HG03354 (cell line): Measurements from ENCODE around the gene ATP1A3.
"Not testable (repeated sequence)": the region's sequence is repeated elsewhere in the genome, so short reads cannot be mapped to it uniquely, and the experiment has no call there.

Experiments
- ATAC-seq: cut with Tn5 transposase; IDR thresholded peaks from one replicate; pipeline ENCODE4 v1.9.1; 2021; ENCODE audit warnings: mild to moderate bottlenecking; ENCODE audit not compliant: unreplicated experiment, poor library complexity, severe bottlenecking

Gene ATP1A3

DNA sequence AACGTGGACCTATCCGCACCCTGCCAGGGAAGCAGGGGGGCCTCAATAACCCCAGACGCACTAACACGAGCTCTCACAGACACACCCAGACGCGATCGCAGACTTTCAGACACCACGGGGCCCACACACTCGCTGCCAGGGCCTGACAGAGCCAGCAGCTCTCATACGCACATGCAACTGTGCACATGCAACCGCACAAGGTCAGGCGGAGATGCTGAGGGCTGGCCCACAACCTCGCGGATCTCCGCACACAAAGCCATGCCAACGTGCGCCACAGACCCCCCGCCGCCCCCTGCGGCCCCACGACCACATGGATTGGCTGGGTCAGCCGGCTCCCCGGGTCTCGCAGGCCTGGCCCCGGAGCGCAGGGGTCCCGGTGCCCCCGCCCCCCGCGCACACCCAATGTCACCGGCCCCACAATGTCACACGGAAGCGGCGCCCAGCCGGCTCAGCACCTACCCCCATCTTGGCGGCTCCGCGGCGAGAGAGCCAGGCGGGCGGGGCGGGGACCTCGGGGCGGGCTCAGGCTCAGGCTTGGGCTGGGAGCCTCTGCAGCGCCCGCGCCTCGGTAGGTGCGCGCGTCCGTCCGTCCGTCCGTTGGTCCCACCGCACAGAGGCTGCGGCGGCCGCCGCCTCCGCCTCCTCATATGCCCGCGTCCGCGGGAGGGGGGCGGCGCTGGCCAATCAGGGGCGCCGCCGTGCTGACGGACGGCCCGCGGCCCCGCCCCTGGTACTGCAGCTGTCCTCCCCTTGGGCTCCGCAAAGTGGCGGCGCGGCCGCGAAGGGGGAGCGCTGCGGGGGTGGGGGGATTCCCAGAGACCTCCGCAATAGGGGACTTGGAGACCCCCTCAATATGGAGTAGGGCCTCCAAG lies at the start of gene ATP1A3:
Gene ATP1A3, minus strand, starts transcription at position 619 of the 872 bp plus-strand sequence. Its CDS starts 154 bp downstream, at position 465.
- ATAC-seq: no peak

DNA sequence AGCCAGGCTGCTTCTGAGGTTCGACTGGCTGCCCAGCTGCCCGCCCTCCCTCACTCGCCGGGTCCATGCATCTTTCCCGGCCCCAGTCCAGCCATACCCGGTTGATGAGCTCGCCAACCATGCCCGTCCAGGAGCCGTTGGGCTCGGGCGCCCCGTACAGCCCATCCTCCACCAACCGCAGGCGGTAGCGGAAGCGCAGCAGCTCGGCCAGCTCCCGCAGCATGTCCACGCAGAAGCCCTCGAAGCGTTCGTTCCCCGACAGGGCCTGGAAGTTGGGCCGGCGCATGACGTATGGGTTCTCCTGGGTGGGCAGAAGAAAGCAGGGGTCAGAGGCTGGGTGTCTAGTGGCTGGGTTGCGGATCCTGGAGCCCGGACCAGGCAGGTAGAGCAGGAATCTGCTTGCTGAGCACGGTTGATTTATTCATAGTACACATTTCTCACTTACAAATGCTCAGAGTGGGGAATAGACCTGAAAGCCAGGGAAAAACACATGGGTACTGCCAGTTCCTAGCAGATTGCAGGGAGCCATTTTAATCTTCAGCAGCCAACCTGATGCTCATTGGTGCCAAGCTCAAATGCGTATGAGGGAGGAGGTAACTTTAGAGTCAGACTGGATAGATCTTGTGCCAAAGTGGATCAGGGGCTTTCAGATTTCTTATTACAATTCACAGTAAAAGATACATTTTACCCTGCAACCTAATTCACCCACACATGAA lies 48.6 kb upstream of the ATP1A3 start:
- ATAC-seq: no peak

DNA sequence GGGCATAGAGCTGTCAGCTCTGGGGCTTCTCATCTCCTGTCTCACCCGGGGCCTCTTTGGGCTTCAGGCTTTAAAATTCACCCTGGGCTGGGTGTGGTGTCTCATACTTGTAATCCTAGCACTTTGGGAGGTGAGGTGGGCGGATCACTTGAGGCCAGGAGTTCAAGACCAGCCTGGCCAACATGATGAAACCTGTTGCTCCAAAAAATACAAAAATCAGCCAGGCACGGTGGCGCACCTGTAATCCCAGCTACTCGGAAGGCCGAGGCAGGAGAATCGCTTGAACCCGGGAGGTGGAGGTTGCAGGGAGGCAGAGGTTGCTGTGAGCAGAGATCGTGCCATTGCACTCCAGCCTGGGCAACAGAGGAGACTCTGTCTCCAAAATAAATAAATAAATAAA lies 46.5 kb upstream of the ATP1A3 start:
- not testable (repeated sequence) for ATAC-seq

DNA sequence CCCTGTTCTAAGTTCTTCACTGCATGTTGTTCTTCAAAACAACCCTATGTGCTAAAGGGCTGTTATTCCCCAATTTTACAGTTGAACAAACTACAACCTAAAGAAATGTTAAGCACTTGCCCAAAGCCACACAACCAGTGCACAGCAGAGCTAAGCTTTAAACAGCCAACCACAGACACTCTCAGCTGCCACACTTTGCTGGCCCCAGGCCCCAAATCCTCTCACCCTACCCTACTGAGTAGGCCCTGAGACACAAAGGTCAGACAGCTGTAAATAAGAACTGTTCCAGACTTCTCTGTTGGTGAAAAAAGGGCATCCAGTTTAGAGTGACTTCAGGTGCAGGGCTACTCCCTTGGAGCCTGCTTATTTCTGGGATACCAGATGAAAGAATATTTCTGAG lies 46.0 kb upstream of the ATP1A3 start:
- ATAC-seq: no peak

DNA sequence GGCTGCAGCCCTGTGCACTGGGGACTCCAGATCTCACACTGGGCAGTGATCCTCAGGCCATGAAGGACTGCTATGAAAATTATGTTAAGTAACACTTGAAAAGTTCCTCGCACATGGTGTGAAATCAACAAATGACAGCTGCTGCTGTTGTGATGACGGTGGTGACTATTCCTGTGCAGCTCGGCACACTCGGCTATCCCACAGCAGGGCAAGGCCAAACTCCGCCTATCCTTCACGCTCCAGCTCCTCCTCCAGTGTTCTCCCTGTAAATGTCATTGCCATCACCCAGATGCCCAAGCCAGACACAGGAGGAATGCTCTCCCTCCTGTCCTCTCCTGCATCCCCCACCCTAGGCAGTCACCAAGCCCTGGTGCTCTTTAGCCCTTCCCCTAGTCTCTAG lies 44.6 kb upstream of the ATP1A3 start:
- no peak for ATAC-seq

DNA sequence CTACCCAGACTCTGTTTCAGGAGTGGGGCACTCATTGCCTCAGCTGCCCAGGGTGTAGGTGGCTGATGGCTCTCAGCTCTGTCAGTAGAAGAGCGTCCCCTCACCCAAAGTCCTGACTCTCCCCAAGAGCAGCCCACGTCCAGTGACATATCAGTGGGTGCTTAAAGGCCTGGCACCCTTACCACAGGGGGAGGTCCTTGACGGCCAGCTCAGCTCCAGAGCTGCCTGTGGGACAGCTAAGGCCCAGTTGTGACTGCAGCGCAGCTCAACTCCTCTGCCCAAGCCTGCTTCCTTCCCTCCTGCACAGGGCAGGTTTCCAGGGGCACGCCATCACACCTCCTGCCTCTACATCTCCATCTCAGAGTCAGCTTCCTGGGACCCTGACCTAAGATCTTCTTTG lies 43.6 kb upstream of the ATP1A3 start:
- ATAC-seq: no peak

DNA sequence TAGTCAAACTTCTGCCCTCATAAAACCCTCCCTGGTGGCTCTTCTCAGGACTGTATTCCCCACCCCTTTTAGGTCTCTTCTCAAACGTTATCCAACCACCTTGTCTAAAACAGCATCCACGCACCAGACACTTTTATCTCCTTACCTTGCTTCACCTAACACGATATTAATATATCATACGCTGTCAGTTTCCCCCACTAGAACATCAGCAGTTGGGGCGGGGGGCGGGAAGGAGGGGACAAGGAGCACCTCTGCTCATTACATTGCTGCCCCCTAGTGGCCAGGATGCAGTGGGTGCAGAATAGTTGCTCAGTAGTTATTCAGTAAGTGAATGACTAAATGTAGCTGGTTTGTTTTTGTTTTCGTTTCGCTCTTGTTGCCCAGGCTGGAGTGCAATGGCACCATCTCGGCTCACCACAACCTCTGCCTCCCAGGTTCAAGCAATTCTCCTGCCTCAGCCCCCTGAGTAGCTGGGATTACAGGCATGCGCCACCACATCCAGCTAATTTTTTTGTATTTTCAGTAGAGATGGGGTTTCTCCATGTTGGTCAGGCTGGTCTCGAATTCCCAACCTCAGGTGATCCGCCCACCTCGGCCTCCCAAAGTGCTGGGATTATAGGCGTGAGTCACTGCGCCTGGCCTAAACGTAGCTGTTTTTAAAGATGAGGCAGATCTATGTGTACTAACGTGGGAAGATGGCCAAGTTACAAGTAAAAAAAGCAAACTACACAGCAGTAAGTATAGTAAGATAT lies 40.8 kb upstream of the ATP1A3 start:
- ATAC-seq: peak; percentile 58

DNA sequence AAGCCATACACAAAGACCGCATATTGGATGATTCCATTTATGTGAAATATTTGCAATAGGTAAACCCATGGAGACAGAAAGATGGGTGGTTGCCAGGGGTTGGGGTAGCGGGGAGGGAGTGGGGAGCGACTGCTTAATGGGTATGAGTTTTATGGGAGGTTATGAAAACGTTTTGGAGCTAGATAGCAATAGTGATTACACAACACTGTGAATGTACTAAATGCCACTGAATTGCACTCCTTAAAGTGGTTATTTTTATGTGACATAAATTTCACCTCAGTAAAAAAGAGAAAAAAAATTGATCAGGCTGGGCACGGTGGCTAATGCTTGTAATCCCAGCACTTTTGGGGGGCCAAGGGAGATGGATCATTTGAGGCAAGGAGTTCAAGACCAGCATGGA lies 39.4 kb upstream of the ATP1A3 start:
- ATAC-seq: no peak

DNA sequence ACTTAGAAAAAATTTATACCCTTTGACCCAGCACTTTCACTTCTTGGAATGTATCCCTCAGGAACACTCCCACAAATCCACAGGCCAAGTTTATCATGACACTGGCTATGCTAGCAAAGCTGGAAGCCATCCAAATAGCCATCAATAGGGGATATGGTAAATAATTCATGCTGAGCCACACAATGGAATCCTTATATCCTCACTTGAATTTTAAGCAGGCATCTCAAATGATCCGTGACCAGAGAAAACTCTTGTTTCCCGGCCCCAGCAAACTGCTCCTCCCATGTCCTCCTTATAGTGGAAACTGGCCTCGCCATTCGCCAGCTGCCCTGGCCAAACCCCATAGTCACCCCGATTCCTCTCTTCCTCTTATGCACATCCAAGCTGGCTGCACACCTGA lies 38.4 kb upstream of the ATP1A3 start:
- ATAC-seq: no peak

DNA sequence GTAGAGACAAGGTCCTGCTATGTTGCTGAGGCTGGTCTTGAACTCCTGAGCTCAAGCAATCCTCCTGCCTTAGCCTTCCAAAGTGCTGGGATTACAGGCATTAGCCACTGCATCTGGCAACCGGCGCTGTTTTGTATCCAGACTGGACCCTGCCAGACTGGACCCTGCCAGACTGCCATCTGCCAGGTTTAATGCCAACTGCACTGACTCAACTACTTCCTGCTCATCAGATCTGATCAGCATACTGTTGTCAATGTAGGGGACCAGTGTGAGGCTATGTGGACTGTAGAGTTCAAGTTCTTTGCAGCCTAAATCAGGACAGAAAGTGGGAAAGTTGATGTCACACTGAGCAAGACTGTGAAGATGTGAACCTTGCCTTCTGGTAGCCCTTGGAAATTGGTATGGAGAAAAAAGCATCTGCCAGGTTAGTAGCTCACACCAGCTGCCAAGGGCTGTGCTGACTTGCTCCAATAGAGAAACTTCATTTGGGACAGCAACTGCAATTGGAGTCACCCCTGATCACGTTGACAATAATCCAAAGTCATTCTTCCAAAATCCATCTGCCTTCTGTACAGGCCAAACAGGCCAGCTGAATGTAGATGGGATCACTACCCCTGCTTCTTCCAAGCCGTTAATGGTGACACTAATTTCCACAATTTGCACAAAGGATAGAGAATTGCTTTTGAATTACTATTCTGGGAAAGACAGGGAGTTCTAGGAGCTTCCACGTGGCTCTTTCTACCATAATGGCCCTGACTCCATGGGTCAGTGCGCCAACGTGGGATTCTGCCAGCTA lies 36.8 kb upstream of the ATP1A3 start:
- no peak for ATAC-seq

DNA sequence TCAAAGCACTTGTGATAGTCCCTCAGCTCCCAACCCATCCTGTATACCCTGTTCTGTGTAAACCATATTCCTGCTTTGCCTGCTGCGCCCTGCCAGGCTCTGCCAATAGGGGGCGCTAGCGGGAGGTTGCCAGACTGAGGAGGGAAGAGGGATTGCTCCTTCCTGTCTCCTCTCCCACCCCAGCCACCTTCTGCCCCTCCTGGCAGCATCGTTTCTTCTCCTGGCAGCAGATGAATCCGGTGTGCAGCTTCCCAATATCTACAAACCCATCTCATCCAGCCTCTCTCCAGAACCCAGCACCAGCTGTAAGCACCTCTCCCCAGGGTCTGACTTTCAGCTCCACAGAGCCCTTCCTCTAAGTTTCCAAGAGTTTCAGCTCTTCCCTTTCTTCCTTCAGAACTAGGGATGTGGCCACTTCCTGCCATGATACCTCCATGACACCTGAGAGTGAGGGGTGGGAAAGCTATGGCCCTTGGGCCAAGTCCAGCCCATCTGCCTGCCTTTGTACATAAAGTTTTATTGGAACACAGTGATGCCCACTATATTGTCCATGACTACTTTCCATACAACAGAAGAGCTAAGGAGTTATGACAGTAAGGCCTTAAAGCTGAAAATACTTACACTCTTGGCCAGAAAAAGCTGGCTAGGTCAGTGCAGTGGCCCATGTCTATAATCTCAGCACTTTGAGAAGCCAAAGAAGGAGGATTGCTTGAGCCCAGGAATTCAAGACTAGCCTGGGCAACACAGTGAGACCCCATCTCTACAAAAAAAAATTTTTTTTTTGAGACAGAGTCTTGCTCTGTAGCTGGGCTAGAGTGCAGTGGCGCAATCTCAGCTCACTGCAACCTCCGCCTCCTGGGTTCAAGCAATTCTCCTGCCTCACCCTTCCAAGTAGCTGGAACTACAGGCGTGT lies 34.5 kb upstream of the ATP1A3 start:
- ATAC-seq: no peak

DNA sequence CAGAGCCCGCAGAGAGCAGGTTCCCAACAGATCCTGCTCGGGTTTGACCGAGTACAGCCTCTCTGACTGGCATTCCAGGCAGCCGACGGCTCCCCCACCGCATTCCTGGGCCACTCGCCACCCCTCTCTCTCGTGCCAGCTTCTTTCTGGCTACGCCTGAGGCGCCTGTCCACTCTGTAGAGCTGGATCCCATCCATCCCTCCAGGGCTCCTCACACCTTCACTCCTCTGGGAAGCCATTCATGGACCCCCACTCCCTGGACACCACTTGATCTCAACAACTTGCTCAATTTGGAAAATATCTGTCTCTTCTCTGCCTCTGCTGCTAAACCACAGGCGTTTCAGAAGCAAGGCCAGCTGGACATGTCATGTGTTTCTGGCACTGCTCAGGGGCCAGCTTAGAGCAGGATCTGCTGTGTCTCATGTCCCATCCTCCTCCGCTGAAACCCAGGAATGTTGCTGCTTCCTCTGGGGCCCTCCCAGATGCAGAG lies 30.6 kb upstream of the ATP1A3 start:
- no peak for ATAC-seq

DNA sequence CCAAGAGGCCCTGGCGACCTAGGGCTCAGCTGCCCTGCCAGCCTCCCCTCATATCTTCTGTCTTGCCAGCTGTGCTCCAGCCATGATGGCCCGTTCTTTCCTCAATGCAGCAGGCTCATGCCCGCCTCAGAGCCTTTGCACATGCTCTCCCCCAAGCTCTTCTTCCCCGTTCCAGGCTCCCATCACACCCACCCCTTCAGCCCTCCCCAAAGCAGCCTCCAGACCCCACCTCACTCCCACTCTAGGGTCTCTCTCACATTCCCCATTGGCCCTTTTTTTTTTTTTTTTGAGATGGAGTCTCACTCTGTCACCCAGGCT lies 29.9 kb upstream of the ATP1A3 start:
- no peak for ATAC-seq

DNA sequence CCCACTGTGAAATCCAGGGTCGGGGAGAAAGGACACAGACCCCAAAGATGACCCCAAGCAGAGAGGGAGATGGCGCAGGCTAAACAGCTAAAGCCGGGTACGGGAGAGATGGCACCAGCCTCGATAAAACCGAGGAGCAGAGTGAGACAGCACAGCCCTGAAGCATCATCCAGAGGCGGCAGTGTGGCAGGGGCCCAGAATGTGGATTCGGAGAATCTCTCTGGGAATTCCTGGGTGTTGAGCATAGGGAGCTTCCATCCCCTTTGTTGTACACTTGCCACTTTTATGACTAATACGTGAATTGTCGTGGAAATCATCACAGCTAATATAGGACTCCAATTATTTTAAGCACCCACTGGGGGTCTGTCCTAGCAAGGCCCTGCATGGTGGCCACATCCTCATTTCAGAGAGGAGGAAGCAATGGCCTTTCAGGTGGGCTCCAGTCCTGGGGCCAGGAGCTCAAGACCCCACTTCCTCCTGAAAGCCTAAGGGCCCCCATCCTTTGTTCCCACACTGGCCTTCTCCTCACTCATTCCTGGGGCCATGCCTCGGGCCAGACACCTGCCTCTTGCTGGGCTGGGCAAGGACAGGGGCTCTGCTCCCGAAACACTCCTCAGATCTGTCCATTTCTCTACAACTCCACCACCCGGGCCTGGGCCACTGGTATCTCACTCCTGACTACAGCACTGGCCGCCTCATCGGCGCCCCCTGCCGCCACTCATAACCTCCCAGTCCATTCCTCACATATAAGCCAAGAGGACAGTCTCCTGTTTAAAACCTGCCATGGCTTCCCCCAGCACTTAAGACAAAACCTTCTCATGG lies 29.3 kb upstream of the ATP1A3 start:
- ATAC-seq: no peak

DNA sequence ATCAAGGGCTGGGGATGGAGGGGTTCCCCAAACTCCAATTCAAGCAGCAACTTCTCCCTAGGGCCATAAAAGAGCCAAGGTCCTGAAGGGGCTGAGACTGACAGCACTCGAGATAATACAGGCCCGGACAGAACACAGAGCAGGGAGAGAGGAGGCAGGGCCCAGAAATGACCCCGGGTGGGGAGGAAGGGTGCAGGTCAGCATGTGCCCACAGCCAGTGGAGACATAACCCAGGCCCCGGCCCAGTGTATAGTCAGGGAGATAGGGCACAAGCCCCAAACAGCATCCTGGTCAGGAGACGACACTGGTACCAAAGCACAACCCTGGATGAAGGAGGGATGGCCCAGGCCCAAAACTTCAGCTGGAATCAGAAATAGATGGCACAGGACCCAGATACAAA lies 28.6 kb upstream of the ATP1A3 start:
- ATAC-seq: no peak

DNA sequence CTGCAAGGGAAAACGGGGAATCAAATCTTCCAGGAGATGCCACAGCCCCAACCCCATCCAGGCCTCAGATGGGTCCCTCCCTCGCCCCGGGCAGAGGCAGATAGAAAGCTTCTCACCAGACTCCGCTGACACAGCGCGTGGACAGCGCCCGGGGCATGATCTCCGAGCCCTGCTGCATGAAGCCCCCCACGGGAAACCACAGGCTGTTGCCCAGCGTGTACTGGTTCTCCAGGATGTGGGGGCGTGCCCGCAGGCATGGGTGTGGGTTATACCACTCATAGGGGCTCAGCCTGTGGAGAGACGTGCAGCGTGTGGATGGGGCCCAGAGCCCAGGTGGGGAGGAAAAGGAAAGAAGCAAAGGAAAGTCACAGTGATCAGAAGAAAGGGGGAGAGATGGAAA lies 27.2 kb upstream of the ATP1A3 start:
- no peak for ATAC-seq

DNA sequence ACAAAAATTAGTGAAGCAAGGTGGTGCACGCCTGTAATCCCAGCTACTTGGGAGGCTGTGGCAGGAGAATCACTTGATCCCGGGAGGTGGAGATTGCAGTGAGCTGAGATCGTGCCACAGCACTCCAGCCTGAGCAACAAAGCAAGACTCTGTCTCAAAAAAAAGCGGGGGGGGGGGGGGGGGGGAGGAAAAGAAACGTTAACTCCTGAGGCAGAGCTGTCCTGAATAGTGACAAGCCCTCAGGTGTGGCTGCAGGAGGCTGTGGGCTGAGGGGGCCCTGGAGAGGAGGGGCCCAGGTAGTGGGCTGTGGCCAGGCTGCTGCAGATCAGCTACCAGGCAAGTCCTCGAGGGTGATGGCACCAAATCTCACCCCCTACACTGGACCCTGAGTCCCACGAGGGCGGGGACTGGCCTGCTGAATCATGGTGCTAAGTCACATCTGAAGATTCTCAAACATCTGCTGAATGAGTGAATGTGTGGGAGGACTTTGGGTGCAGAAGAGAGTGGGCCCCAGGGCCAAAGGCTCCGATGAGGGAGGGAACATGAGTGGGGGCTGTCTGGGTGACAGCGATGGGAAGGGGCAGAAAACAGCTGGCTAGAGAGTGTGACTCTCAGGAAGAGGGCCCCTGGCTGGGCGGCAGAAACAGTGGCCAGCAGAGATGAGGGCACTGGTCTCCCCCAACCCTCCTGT lies 24.6 kb upstream of the ATP1A3 start:
- no peak for ATAC-seq
